Measurements from ENCODE around the gene TSC22D2.

TSC22D2 gene

DNA sequence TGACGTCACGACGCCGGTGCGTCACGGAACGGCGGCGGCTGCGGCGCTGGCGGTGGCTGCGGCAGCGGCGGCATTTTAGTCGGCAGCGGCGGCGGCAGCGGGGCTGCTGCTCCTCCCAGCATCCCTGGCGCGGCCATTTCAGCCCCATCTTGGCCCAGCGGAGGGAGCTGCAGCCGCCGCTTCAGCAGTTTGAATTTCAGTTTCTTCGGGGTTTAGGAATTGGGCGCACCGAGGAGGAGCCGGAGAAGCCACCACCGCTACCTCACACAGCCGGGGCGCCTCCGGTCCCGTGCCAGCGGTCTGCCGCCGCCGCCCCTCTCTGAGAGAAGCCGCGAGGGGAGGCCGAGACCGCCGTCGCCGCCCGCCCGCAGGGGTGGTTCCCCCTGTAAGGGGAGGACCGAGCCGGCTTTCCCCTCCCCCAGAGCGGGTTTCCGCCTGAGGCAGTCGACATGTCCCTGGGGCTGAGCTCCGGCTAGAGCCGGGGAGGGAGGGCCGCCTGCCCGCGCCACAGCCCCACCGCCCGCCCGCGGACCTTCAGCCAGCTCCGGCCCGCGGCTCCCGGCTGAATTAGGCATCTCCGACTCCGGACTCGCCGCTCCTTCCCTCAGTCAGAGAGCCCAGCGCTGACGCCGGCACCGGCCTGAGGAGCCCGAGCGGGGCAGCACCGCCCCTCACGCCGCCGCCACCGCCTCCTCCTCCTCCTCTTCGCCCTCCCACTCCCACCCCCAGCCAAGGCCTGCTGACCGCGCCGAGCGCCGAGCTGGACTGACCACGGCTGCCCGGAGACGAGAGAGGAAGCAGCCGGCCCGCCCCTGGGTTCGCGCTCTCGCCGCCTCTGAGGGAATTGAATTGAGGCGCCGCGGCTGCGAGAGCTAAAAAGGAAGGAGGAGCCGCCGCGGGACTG, at the start of gene TSC22D2:
Gene TSC22D2 (plus strand): TSS at position 78 of the 904 bp plus-strand sequence. CDS start 1,053 bp downstream, outside the sequence.
- peak; percentile 96 for DNase-seq

DNA sequence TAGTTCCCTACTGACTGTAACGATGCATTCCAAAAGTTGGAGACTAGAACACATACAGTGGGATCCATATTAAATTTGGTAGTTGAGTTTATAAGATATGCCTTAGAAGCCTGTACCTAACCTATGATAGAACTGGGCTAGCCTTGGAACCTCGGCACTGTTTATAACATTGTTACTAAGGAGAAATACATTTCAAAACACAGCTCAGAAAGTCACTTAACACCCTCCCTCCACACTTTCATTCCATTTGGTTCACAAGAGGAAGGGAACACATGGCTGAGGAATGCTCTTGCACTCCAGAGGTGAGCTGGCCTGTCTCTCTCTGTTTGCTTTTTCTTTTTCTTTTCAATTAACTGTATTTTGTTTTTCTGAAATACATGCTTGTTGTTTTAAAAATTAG, 48.7 kb upstream of the TSC22D2 start:
- no peak for DNase-seq

DNA sequence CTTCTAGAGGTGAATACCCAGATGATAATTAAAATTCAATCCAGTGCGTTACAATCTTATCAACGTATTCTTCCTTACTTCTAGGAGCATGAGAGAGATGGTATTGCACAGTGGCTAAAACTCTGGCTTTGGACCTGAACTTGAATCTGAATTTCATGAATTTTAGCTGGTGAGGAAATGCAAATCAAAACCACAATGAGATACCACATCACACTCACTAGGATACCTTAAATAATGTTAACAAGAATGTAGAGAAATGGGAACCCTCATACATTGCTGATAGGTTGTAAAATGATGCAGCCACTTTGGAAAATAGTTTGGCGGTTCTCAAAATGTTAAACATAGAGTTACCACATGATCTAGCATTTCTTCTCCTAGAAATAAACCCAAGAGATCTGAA, 47.1 kb upstream of the TSC22D2 start:
- no peak for DNase-seq

DNA sequence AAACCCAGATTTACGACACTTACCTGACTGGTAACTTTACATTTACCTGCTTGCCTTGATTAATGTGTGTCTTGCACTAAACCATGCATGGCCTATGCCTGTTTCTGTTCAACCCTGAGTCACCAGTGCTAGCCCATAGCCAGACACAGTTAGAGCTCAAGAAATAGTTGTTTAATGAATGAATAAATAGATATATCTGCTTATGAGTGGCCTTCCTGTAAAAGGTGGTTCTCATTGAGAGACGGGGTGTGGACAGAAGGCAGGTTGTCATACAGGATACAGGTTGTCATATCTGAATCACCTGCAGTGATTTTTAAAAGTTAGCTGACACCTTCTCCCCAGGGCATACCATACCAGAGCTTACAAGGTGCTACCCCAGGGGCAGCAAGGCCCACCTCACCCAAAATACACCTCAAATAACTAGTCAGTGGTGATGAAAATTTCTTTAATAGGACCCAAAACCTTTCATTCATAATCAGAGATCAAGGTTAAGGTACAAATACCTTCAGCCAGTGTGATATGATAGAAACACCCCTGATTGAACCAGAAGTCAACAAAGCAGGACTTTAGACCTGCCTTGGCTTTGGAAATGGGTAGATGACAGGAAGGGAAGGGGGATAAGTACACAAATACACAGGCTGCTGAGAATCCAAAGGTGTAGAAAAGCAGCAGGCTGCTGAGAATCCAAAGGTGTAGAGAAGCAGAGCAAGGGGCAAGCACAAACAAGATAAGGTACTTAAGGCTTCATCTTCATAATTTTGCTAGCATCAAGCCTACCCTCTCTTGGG, 45.4 kb upstream of the TSC22D2 start:
- DNase-seq = no peak

DNA sequence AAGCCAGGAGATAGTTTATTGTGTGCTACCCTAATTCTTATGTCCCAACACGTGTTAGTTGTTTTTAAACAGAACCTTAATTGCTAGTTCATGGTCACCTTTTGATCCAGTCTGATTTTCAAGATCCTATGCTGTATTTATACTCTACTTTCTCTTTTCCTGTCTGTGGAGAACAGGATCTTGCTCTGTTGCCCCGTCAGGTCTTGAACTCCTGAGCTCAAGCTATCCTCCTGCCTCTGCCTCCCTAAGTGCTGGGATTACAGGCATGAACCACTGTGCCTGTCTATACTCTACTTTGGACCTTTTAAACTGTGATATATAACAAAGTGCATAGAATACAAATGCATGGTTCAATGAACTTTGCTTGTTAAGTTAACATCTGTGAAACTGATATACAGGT, 44.7 kb upstream of the TSC22D2 start:
- no peak for DNase-seq

DNA sequence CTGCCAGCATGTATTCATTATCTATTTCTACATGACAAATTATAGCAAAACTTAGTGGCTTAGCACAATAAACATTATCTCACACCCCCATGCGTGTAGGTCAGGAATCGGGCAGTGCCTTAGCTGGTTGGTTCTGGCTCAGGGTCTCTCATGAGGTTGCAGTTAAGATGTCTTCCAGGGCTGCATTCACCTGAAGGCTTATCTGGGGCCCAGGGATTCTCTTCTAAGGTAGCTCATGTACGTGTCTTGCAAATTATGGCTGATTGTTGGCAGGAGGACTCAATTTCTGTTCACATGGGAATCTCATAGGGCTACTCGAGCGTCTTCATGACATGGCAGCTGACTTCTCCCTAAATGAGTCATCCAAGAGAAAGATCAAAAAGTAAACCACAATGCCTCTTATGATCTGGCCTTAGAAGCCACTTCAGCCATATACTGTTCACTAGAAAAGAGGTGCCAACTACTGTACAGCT, 42.9 kb upstream of the TSC22D2 start:
- DNase-seq = no peak

DNA sequence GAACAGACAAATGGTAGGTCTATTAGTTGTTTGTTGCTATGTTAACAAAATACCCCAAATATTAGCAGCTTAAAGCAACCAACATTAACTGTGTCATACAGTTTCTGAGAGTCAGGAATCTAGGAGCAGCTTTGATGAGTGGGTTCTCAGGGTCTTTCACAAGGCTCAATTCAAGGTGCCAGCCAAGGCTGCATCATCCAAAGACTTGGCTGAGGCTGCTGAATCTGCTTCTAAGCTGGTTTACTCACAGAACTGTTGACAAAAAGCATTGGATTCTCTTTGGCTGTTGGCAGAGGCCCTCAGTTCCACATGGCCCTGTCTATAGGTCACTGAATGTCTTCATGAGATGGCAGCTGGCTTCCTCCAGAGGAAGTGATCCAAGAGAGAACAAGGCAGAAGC, 40.3 kb upstream of the TSC22D2 start:
- no peak for DNase-seq

DNA sequence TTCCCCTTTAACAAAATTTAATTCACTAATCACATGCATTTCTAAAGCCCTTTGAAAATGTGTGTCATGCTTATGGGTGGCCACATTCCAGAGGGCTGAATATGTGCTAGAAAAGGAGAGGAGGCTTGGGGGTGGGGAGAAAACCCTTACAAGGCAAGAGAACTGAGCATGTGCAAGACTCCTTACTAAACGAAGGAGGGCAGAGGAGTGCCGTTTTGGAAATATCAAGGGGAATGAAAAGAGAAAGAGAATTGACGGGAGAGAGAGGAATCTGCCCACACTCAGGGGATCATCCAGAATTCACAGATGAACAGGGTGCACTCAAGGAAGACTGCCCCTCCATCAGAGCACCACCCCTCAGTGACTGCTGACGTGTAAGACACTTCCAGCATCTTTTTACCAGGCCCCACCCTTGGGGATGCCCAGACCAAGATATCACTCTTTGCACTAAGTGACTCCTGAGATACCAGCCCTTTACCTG, 37.9 kb upstream of the TSC22D2 start:
- DNase-seq = no peak

DNA sequence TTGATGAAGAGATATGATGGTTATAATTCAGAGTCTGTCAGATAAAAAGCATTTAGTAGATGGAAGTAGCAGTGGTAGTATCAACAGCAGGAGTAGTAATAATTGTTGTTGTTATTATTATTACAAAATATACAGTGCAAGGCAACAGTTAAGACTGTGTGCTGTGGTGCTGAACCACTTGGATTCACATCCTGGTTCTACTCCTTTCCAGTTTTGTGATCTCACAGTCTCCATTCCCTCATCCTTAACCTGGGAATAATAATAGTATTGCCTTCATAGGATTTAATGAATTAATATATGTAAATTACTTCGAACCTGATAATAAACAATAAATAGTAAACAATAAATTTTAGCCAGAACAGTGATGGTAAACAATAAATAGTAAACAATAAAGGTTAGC, 37.1 kb upstream of the TSC22D2 start:
- no peak for DNase-seq

DNA sequence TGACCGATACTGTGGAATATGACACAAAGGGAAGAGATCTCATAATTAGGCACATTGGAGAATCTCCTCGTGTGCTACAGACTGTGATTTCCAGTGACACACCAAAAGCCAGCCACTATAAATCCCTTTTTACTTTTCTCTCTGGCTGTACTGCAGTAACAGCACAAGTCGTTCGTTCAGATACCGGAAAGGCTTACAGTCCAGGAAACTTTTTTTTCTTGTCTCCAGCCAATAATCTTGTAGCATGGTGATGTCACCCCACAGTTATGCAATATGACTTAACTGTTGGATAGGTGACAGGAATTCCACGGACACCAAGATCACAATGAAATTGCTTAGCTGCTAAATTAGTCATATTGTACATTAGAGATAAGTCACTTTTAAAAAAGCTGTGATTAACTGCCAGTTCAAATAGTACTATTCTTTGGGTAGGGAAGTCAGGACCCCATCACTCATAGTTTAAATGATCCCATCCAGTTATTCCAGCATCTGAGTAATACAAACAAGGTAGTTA, 36.3 kb upstream of the TSC22D2 start:
- no peak for DNase-seq

DNA sequence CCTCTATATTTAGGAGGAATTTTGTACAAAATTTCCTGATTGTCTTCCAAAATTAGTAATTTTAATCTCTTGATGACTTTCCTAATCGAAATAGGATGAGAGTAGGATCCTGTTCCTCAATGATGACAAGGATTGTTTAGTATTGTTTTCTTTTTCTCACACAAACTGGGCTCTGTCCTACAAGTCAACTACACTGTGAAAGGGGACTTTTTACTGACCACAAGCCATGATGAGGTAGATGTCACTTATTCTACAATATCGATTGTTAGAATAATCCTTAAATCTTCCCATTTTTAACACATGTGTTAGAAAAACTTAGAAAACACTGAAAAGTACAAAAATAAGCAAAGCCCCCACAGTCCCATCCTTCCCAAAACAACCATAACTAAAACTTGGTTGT, 35.8 kb upstream of the TSC22D2 start:
- DNase-seq = no peak

DNA sequence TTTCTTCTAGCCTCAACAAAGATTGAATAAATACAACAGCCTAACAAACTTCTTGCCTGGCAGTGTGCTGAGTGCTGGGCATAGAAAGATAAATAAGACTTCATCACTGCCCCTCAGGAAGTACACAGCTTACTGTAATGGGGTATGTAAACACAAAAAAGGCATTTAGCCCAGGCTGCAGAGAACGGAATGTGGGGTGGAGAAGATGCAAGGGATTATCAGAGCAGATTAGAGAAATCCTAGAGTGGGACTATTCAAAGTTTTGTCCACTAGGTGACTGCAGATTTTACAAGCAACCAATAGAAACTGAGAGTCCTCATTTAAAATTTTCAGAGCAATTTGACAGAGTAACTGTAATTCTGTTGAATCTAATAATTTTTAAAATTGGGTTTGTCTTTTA, 35.4 kb upstream of the TSC22D2 start:
- DNase-seq = no peak

DNA sequence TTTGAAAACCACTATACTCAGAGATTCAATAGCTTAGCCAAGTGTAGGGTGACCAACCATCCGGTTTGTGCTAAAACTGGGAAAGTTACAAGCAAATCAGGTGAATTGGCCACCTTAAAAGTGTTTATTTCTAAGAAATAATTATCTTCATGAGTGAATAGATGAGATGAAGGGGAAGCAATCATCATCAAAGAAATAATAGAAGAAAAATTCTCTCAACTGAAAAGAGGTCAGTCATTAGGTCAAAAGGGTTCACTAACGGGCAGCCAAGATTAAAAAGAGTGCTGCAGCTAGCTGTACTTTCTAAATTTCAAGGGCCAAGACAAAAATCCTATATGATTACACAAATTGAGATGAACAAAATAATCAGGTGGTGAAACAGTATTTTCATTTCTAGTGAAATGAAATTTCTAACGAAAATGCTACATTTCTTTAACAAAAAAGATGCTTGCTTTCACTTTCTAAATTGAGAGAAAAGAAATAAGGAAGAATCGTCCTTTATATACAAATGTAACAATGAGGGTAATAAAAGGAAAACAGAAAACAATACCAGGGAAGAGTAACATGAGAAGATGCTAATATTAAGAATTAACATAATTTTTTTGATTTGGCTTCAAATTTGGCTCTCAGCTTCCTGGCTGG, 34.7 kb upstream of the TSC22D2 start:
- no peak for DNase-seq

DNA sequence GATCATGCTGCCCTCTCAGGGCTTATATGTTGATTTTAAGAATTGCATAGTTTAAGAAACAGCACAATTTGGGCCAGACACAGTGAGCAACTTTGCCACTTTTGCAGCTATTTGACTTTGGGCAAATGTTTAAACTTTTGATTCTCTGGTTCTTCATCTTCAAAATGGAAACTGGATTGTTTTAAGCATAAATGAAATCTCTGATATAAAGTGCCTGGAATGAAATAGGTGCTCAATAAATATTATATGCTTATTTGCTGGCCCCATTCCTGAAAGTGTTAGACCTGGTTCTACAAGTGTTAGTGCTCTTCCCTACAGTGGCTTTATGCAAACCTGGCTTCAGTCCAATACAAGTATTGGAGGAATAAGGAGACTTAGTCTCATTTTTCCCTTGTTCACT, 33.1 kb upstream of the TSC22D2 start:
- DNase-seq = no peak

DNA sequence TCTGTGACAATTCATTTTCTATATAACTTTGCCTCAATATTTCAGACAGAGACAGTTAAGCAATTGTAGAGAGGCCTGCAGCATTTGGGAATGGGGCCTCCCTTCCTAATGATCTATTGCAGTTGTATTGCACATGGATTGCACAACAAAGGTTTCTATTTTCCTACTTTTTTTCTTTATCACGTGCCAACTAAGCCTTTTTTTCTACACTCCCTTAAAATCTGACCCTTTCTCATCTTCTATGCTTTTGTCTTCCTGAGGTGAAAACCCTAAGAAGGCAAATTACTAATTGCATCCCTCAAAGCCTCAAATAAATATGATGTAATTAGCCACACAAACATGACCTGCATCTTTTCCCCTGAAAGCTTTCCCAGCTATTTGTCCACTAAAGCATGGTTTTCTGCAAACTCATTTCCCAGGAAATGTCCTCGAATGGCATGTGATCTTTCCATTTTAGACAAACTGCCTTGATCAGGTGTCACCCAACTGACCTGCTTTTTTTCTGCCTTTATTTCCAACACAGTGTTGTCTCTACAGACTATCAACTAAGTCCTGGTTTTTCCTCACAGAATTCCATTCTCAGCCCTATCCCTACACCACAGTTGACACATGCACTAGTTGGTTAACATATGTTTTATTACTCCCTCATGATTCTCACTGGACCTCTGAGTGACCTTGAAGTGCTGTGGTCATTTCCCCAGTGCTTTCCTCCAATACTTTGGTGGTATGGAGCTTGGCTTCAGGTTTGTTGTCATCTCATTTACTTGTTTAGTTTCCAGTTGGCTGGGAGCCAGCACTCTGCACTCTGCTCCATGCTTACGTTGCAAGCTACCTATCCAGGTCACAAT, 31.9 kb upstream of the TSC22D2 start:
- DNase-seq = no peak

DNA sequence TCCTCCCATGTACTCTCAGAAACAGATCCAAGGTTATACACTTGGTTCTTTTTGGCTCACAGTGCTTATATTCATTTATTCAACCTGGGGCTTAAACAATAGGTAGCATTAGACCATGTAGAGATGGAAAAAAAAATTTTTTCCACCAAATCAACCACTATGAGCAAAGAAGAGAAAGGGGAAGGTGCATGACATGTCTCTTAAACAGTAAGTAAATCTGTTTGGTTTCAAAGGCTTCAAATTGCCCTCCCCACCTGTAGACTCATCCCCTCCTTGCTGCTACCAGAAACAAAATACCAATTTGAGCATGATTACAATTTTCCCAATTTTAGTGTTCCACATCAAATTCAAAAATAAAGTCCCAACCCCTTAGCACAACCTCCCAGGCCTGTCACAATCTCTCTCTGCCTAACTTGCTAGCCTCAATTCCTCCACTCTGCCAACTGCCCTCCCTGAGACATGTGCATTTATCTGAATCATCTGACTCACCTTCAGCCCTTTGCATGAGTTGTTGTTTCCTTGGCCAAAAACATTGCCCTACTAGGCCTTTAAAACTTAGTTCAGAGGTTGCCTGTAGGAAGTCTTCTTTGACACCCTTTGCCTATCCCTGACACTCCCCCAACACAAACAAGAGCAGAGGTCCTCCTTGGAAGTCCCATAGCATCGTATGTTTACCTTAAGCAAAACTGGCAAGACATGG, 30.3 kb upstream of the TSC22D2 start:
- DNase-seq = no peak

DNA sequence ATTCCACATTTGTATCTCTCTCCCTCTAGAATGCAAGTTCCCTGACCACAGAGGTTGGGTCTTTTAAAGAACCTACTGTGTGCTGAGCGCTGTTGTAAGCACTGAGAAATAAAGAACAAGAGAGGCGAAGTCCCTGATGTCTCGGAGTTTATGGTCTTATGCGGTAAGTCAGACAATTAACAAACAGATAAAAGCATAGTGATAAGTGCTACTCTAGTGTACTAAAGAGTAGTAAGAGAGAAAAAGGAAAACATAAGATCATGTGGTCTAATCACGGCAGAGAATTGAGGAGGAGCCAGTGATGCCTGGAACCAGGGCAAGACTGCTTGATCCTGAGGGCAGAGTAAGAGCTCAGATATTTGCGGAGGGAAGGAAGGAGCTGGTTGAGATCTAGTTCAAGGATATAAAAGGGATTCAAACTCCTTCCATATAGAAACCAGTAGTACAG, 29.8 kb upstream of the TSC22D2 start:
- DNase-seq = no peak

DNA sequence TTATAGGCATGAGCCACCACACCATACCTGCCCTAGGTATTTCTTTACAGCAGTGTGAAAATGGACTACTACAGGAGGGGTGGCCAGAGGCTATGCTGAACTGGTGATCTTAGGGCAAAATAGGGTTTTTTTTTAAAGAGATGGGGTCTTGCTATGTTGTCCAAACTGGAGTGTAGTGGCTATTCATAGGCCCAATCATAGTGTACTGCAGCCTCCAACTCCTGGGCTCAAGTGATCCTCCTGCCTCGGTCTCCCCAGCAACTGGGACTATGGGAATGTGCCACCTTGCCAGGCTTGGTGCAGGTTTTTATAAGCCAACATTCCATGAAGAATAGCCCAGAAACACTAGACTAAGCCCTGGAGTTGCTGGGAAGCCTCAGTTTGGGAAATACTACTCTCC, 28.6 kb upstream of the TSC22D2 start:
- no peak for DNase-seq

DNA sequence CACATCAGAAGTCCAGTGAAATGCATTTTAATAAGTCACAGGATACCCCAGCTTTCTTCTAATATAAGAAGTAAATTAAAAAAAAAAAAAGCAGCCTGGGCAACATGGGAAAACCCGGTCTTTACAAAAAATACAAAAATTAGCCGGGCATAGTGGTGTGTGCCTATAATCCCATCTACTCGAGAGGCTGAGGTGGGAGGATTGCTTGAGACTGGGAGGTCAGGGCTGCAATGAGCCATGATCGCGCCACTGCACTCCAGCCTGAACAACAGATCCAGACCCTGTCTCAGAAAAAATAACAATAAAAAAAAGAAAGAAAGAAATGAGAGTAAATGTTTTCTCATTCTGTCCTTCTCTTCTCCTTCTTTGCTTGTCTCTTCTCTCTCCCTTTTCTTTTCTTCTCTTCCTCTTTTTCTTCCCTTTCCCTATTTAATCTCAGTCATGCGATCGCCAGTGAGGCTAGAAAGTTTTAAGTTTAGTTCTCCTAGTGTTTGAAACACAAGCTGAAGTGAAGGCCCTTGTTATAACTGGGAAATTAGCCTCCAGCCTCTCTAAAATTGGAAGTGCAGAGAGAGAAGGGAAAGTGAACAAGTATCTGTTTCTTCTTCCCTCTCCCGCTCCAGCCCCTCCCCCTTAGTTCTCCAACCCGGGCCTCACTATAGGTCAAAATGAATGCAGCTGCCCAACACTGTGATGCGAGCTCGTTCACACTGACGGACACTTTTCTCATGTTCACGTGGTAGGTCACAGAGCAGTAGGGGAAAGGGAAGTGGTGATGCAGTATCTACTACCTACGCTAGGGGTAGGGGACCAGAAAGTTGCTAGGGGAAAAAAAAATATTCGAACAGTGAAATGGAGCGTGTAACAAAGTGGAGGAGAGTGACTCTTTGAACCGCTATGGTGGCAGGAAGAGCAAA, 23.5 kb upstream of the TSC22D2 start:
- DNase-seq = peak; percentile 74
